Measurements from ENCODE around the gene WDR18. TPM values are rescaled to one million over a fixed set of nuclear protein-coding genes. Genes with fewer than 3 reads are reported as not detected.

WDR18 gene
- total and polyA plus RNA-seq, 2 of the 8 experiments (the other 6 are each of a cell fraction or from before 2014, with no cell fraction given) = 87.7 to 177 TPM

Small RNA genes lying within 50 kb of the gene (small RNA-seq; reads per million reads assigned to genes)
- 0.69 reads per million for gene RNU6-2 (ENCODE audit: insufficient read depth)

Other genes with a start within 250 kb of the WDR18 start
- gene MISP, start 233.2 kb upstream of the WDR18 start, total RNA-seq (2021; fragmentation: NEBNext Ultra II Directional; extraction: Animal tissue kit (Norgen Biotek cat#: 25700)) = 0.43 and 0.54 TPM in 2 replicates
- 0.45 and 0.52 TPM in 2 replicates for gene MISP, start 233.2 kb upstream of the WDR18 start, polyA plus RNA-seq (2011; rRNA removed)
- gene PTBP1, start 186.9 kb upstream of the WDR18 start, total RNA-seq (2021; fragmentation: NEBNext Ultra II Directional; extraction: Animal tissue kit (Norgen Biotek cat#: 25700)) = 873 and 888 TPM in 2 replicates
- gene PTBP1, start 186.9 kb upstream of the WDR18 start, polyA plus RNA-seq (2011; rRNA removed) = 528 and 645 TPM in 2 replicates
- 66.2 and 71.7 TPM in 2 replicates for gene PLPPR3, start 162.4 kb upstream of the WDR18 start, total RNA-seq (2021; fragmentation: NEBNext Ultra II Directional; extraction: Animal tissue kit (Norgen Biotek cat#: 25700))
- gene PLPPR3, start 162.4 kb upstream of the WDR18 start, polyA plus RNA-seq (2011; rRNA removed) = 76.4 and 109 TPM in 2 replicates
- gene AZU1, start 156.5 kb upstream of the WDR18 start, total RNA-seq (2021; fragmentation: NEBNext Ultra II Directional; extraction: Animal tissue kit (Norgen Biotek cat#: 25700)) = 0.80 and 1.7 TPM in 2 replicates
- gene AZU1, start 156.5 kb upstream of the WDR18 start, polyA plus RNA-seq (2011; rRNA removed) = 1.3 and 2.7 TPM in 2 replicates
- 0.39 and 0.42 TPM in 2 replicates for gene PRTN3, start 143.3 kb upstream of the WDR18 start, total RNA-seq (2021; fragmentation: NEBNext Ultra II Directional; extraction: Animal tissue kit (Norgen Biotek cat#: 25700))
- 2.1 and 3.1 TPM in 2 replicates for gene PRTN3, start 143.3 kb upstream of the WDR18 start, polyA plus RNA-seq (2011; rRNA removed)
- not detected in 2 replicates for gene ELANE, start 132.0 kb upstream of the WDR18 start, total RNA-seq (2021; fragmentation: NEBNext Ultra II Directional; extraction: Animal tissue kit (Norgen Biotek cat#: 25700))
- not detected in 2 replicates for gene ELANE, start 132.0 kb upstream of the WDR18 start, polyA plus RNA-seq (2011; rRNA removed)
- gene CFD, start 124.7 kb upstream of the WDR18 start, total RNA-seq (2021; fragmentation: NEBNext Ultra II Directional; extraction: Animal tissue kit (Norgen Biotek cat#: 25700)) = 1.7 TPM in 2 replicates
- 2.8 and 4.6 TPM in 2 replicates for gene CFD, start 124.7 kb upstream of the WDR18 start, polyA plus RNA-seq (2011; rRNA removed)
- gene MED16, start 91.2 kb upstream of the WDR18 start, total RNA-seq (2021; fragmentation: NEBNext Ultra II Directional; extraction: Animal tissue kit (Norgen Biotek cat#: 25700)) = 51.0 and 55.9 TPM in 2 replicates
- gene MED16, start 91.2 kb upstream of the WDR18 start, polyA plus RNA-seq (2011; rRNA removed) = 67.2 and 134 TPM in 2 replicates
- not detected in 2 replicates for gene RNU6-9, start 90.9 kb upstream of the WDR18 start, total RNA-seq (2021; fragmentation: NEBNext Ultra II Directional; extraction: Animal tissue kit (Norgen Biotek cat#: 25700))
- not detected in 2 replicates for gene RNU6-9, start 90.9 kb upstream of the WDR18 start, polyA plus RNA-seq (2011; rRNA removed)
- 76.1 and 76.8 TPM in 2 replicates for gene R3HDM4, start 71.1 kb upstream of the WDR18 start, total RNA-seq (2021; fragmentation: NEBNext Ultra II Directional; extraction: Animal tissue kit (Norgen Biotek cat#: 25700))
- 102 and 151 TPM in 2 replicates for gene R3HDM4, start 71.1 kb upstream of the WDR18 start, polyA plus RNA-seq (2011; rRNA removed)
- gene KISS1R, start 67.0 kb upstream of the WDR18 start, total RNA-seq (2021; fragmentation: NEBNext Ultra II Directional; extraction: Animal tissue kit (Norgen Biotek cat#: 25700)) = 2.3 and 2.6 TPM in 2 replicates
- gene KISS1R, start 67.0 kb upstream of the WDR18 start, polyA plus RNA-seq (2011; rRNA removed) = 2.7 and 5.1 TPM in 2 replicates
- 77.4 and 78.4 TPM in 2 replicates for gene ARID3A, start 58.3 kb upstream of the WDR18 start, total RNA-seq (2021; fragmentation: NEBNext Ultra II Directional; extraction: Animal tissue kit (Norgen Biotek cat#: 25700))
- 40.5 and 59.3 TPM in 2 replicates for gene ARID3A, start 58.3 kb upstream of the WDR18 start, polyA plus RNA-seq (2011; rRNA removed)
- gene GRIN3B, start 16.1 kb downstream of the WDR18 start, total RNA-seq (2021; fragmentation: NEBNext Ultra II Directional; extraction: Animal tissue kit (Norgen Biotek cat#: 25700)) = 0.45 and 0.63 TPM in 2 replicates
- gene GRIN3B, start 16.1 kb downstream of the WDR18 start, polyA plus RNA-seq (2011; rRNA removed) = 1.0 and 2.0 TPM in 2 replicates
- gene TMEM259, start 36.8 kb downstream of the WDR18 start, total RNA-seq (2021; fragmentation: NEBNext Ultra II Directional; extraction: Animal tissue kit (Norgen Biotek cat#: 25700)) = 140 and 142 TPM in 2 replicates
- 243 and 343 TPM in 2 replicates for gene TMEM259, start 36.8 kb downstream of the WDR18 start, polyA plus RNA-seq (2011; rRNA removed)
- not detected in 2 replicates for gene RNU6-2, start 37.2 kb downstream of the WDR18 start, total RNA-seq (2021; fragmentation: NEBNext Ultra II Directional; extraction: Animal tissue kit (Norgen Biotek cat#: 25700))
- gene RNU6-2, start 37.2 kb downstream of the WDR18 start, polyA plus RNA-seq (2011; rRNA removed) = not detected in 2 replicates
- gene CNN2, start 42.3 kb downstream of the WDR18 start, total RNA-seq (2021; fragmentation: NEBNext Ultra II Directional; extraction: Animal tissue kit (Norgen Biotek cat#: 25700)) = 522 and 551 TPM in 2 replicates
- gene CNN2, start 42.3 kb downstream of the WDR18 start, polyA plus RNA-seq (2011; rRNA removed) = 189 and 349 TPM in 2 replicates
- 25.6 and 29.7 TPM in 2 replicates for gene ABCA7, start 55.8 kb downstream of the WDR18 start, total RNA-seq (2021; fragmentation: NEBNext Ultra II Directional; extraction: Animal tissue kit (Norgen Biotek cat#: 25700))
- 10.4 and 17.4 TPM in 2 replicates for gene ABCA7, start 55.8 kb downstream of the WDR18 start, polyA plus RNA-seq (2011; rRNA removed)
- gene ARHGAP45, start 82.8 kb downstream of the WDR18 start, total RNA-seq (2021; fragmentation: NEBNext Ultra II Directional; extraction: Animal tissue kit (Norgen Biotek cat#: 25700)) = 41.8 and 43.6 TPM in 2 replicates
- 31.4 and 40.2 TPM in 2 replicates for gene ARHGAP45, start 82.8 kb downstream of the WDR18 start, polyA plus RNA-seq (2011; rRNA removed)
- gene POLR2E, start 111.0 kb downstream of the WDR18 start, total RNA-seq (2021; fragmentation: NEBNext Ultra II Directional; extraction: Animal tissue kit (Norgen Biotek cat#: 25700)) = 274 and 281 TPM in 2 replicates
- gene POLR2E, start 111.0 kb downstream of the WDR18 start, polyA plus RNA-seq (2011; rRNA removed) = 381 and 483 TPM in 2 replicates
- 342 and 355 TPM in 2 replicates for gene GPX4, start 119.6 kb downstream of the WDR18 start, total RNA-seq (2021; fragmentation: NEBNext Ultra II Directional; extraction: Animal tissue kit (Norgen Biotek cat#: 25700))
- gene GPX4, start 119.6 kb downstream of the WDR18 start, polyA plus RNA-seq (2011; rRNA removed) = 693 and 947 TPM in 2 replicates
- gene SBNO2, start 189.9 kb downstream of the WDR18 start, total RNA-seq (2021; fragmentation: NEBNext Ultra II Directional; extraction: Animal tissue kit (Norgen Biotek cat#: 25700)) = 31.4 and 37.4 TPM in 2 replicates
- gene SBNO2, start 189.9 kb downstream of the WDR18 start, polyA plus RNA-seq (2011; rRNA removed) = 12.2 and 21.3 TPM in 2 replicates
- gene STK11, start 221.4 kb downstream of the WDR18 start, total RNA-seq (2021; fragmentation: NEBNext Ultra II Directional; extraction: Animal tissue kit (Norgen Biotek cat#: 25700)) = 70.7 and 75.2 TPM in 2 replicates
- gene STK11, start 221.4 kb downstream of the WDR18 start, polyA plus RNA-seq (2011; rRNA removed) = 45.3 and 71.0 TPM in 2 replicates

Data from H1 (cell line).